ENCODE results near the gene OGT. TPM values are rescaled to one million over a fixed set of nuclear protein-coding genes. Genes with fewer than 3 reads are reported as not detected.

OGT gene
- total RNA-seq = 23.1 and 38.0 TPM in 2 replicates

GRCh38 chrX:71532753-71533425, at the start of gene OGT:
TSS of gene OGT (plus strand) at chrX:71533104. CDS start at chrX:71533300, 196 bp downstream.

DNA sequence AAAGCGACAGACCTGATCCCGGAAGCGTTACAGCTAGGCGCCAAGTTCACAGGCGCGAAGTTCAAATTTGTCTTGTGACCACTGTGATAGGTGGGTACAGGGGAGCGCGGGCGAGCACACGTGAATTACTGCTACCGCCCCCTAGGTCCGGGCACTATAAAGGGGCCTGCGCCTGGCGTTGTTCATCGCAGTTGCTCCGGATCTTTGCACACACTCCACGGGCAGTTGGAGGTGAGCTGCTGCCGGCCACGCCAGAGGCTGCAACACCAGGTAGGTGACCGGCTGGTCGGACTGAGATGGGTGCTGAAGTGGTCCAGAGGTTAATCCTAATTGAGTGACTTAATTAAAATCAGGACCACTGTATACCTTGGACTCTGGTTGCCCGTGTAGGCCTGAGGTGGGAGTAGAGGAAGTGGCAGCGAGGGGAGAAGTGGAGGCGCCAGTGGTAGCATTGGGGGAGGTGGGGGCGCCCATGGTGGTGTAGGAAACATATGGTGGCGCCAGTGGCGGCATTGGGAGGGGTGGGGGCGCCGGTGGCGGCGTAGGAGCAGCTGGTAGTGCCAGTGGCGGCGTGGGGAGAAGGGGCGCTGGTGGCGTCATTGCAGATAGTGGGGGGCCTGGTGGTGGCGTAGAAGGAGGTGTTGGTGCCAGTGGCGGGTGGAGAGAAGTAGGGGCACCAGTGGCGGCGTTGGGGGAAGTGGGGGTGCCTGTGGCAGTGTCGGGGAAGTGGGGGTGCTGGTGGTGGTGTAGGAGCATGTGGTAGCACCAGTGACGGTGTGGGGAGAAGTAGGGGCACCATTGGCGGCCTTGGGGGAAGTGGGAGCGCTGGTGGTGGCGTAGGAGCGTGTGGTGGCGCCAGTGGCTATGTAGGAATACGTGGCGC, 45.6 kb downstream of the OGT start, which contains the start of gene GCNA:
GCNA (plus strand) TSS at position 185 of the 883 bp plus-strand sequence. CDS start 2,385 bp downstream, outside the sequence.

DNA sequence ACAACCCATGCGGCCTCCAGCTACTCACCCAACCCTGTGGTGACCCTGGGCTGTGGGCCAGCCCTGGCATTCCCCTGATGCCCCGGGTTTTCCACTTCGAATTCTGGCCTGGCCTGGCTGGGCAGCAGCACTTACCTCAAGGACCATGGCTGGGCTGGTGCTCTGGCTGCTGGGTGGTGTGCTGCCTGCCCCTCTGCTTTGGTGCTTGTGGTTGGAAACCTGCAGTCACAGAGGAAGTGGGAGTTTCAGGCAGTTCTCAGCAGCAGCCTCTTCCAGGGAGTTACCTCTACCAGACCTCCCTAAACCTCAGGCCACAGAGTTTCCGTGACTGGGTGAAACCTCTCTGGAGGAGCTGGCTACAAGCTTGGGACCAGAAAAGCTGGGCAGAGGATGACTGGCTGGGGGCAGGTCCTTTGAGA, 85.4 kb downstream of the OGT start, which contains the start of gene CXCR3:
CXCR3 (minus strand) TSS at position 209 of the 419 bp plus-strand sequence; CDS start at position 147, 62 bp downstream.

Other genes starting within 250 kb of the OGT start
- gene NONO, start 249.5 kb upstream of the OGT start, total RNA-seq = 232 and 281 TPM in 2 replicates
- gene ITGB1BP2, start 231.4 kb upstream of the OGT start, total RNA-seq = 0.23 and 1.7 TPM in 2 replicates
- 8.0 and 16.4 TPM in 2 replicates for gene TAF1, start 166.7 kb upstream of the OGT start, total RNA-seq
- gene GCNA, start 45.3 kb downstream of the OGT start, total RNA-seq = 0.39 and 0.57 TPM in 2 replicates
- gene CXCR3, start 85.4 kb downstream of the OGT start, total RNA-seq = not detected in 2 replicates
- gene CXorf49, start 185.2 kb downstream of the OGT start, total RNA-seq = not detected in 2 replicates
- not detected in 2 replicates for gene CXorf49B, start 230.2 kb downstream of the OGT start, total RNA-seq

Measured in hair follicular keratinocyte (primary cell).